Rectal smooth muscle tissue (tissue), 1 donor: ENCODE data around the gene GRPEL2.
A peak's percentile ranks its signal among the peaks of the same experiment; 100 is the strongest.
"Not testable (repeated sequence)": the region's sequence is repeated elsewhere in the genome, so short reads cannot be mapped to it uniquely, and the experiment has no call there.

ENCODE experiments used
- H3K27ac ChIP-seq: one replicate; pipeline ENCODE4 v1.7.0; 2013; ENCODE audit warnings: low read depth, low read length, inconsistent platforms
- H3K27me3 ChIP-seq: one replicate; pipeline ENCODE4 v1.7.0; 2013; ENCODE audit warnings: low read length; ENCODE audit not compliant: control insufficient read depth, insufficient read depth
- H3K36me3 ChIP-seq: one replicate; pipeline ENCODE4 v1.7.0; 2013; ENCODE audit warnings: low read length; ENCODE audit not compliant: control insufficient read depth, insufficient read depth
- H3K4me1 ChIP-seq: one replicate; pipeline ENCODE4 v1.7.0; 2013; ENCODE audit warnings: low read length; ENCODE audit not compliant: control insufficient read depth, insufficient read depth
- H3K4me3 ChIP-seq: one replicate; pipeline ENCODE4 v1.7.0; 2013; ENCODE audit warnings: low read length
- H3K9ac ChIP-seq: one replicate; pipeline ENCODE4 v1.7.0; 2013; ENCODE audit warnings: low read length

Gene GRPEL2

DNA sequence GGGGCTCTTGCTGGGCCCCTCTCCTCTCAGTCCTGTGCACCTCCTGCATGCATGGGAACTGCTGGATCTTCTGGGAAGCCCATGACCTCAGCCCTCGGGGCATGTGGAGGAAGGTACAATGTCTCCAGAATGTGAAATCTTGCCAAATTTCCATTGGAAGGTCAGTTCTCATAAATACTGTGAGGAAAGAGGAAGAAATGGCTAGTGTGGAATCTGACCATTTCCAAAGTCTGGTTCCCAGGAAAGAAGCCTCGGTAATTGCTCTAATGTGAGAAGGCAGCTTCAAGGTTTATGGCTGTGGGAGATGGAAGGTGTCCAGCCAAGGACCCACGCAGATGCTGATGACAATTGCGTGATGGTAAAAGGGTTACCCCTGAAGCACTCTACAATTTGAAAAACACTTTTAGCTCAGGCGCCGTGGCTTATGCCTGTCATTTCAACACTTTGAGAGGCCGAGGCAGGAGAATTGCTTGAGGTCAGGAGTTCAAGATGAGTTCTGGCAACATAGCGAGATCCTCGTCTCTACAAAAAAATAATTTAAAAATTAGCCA is 41.9 kb downstream of the GRPEL2 start:
- Histone ChIP-seq H3K4me3 (peak overlapping the region; percentile 11), H3K27me3 (no peaks in the 10 kb centered on the region), H3K36me3 (no peaks in the 10 kb centered on the region), H3K9ac (peak overlapping the region; percentile 5), H3K4me1 (peaks cover 66% of the 10 kb centered on the region), H3K27ac (peak overlapping the region; percentile 99)

- Histone ChIP-seq H3K27ac (peak overlapping the region; percentile 99), H3K4me3 (peak overlapping the region; percentile 28), H3K4me1 (peaks cover 72% of the 10 kb centered on the region), H3K36me3 (no peaks in the 10 kb centered on the region), H3K9ac (peak overlapping the region; percentile 39), H3K27me3 (no peaks in the 10 kb centered on the region)
These were observed 42.7 kb downstream of the GRPEL2 start for GRCh38 chr5:149387982-149388381.

DNA sequence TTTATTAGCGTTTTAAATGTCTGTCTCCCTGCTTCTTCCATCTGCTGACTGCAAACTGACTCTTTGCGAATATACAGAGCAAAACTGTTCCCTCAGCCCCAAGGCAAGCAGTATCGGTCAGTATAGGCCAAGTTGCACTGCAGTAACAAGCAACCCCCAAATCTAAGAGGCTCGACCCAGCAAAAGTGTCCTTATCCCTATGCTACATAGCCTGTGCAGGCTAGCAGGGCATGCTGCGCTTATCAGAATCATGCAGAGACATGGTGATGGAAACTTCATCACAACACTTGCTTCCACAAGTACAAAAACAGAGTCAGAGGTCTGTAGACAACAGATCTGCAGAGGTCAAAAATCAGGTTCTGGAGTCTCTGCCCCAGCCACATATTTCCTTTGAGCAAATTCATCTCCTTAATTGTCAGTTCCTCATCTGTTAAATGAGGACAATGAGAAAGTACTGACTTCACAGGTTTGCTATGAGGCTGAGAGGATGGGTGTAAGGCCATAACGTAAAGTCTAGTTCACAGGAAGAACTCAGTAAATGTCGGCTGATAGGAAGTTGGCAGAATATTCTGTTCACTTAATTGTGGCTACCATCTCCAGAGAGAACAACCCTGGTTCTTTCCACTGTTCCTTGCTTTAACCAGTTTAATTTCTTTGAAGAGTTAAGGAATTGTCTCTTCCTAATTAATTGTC is 43.3 kb downstream of the GRPEL2 start:
- Histone ChIP-seq H3K27me3 (no peaks in the 10 kb centered on the region), H3K9ac (no peak overlapping the region), H3K4me1 (peaks cover 70% of the 10 kb centered on the region), H3K4me3 (no peak overlapping the region), H3K27ac (peak overlapping the region; percentile 99), H3K36me3 (no peaks in the 10 kb centered on the region)

DNA sequence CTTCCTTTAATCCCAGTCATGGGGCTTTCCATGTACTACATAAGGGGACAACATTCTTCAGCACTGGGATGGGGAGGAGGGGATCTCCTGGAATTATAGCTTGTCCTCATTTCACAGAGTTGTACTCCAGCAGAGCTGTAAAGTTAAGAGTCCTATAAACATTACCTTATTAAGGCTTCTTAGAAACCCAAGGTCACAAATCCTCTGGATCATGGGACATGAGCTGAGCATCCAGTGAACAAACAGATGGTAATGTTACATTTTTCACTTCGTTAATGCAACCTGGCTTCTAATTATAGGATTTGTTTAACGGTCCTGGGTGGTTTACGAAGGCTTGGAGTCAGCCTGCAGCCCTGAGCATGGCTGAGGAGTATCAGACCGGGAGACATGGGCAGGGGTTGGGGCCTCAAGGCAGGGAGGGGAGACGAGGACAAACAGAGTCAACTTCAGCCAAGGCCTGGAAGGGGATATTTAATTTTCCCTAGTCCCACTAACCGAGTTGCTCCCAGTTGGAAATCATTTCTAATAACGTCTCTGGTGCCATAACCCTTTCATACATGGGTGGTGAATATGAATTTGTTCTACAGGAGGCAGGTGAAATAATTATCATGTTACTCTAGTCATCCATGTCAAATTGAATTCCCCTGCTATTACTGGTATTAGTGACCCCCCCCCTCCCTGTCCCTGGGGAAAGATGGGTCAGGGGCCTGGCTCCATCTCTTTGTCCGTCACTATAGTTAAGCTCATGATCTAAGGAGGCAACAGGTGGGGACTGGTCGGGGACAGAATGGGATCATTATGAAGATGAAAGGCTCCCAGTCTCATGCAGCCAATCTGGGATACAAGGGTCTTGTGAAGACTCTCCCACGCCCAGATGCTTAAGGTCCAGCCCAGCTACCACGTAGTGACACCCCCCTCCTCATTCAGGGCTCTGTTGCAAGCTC is 44.5 kb downstream of the GRPEL2 start:
- Histone ChIP-seq H3K27ac (peak overlapping the region; percentile 99), H3K27me3 (no peaks in the 10 kb centered on the region), H3K9ac (no peak overlapping the region), H3K4me3 (no peak overlapping the region), H3K4me1 (peaks cover 59% of the 10 kb centered on the region), H3K36me3 (no peaks in the 10 kb centered on the region)

DNA sequence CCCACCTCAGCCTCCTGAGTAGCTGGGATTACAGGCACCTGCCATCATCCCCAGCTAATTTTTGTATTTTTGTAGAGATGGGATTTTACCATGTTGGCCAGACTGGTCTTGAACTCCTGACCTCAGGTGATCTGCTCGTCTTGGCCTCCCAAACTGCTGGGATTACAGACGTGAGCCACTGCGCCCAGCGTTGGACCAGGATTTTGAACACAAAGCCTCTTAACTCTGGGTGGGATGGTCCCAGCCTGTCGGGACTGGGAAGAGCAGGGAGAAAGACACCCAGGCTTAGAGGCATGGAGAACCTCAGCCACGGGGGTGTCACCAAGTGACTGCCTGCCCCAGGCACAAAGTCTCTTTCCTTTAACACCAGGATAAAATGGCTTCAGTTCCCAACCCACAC is 45.8 kb downstream of the GRPEL2 start:
- Histone ChIP-seq H3K4me1 (peaks cover 53% of the 10 kb centered on the region), H3K27ac (peak overlapping the region; percentile 84)
- H3K9ac ChIP-seq, H3K4me3 ChIP-seq, H3K36me3 ChIP-seq, H3K27me3 ChIP-seq: not testable (repeated sequence)

- H3K9ac ChIP-seq = no peak overlapping the region
- H3K27me3 ChIP-seq = no peaks in the 10 kb centered on the region
- no peak overlapping the region for H3K4me3 ChIP-seq
- peaks cover 49% of the 10 kb centered on the region for H3K4me1 ChIP-seq
- peak overlapping the region; percentile 84 for H3K27ac ChIP-seq
- no peaks in the 10 kb centered on the region for H3K36me3 ChIP-seq
These were observed 46.2 kb downstream of the GRPEL2 start for GRCh38 chr5:149391524-149391923.

DNA sequence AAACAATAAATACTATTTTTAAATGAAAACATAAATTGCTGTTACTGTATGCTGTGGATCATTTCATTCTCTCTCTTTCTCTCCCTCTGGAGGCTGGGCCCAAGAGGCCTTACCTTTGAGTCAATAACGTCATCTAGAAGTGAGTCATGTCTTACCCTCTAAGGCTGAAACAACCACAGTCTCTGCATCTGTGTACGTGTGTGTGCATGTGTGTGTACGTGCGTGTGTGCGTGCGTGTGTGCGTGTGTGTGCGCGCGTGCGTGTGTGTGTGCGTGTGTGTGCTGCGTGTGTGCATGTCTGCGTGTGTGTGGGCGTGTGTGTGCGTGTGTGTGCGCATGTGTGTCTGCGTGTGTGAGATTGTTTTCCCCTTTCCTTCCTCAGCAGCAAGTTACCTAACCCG is 47.4 kb downstream of the GRPEL2 start:
- Histone ChIP-seq H3K36me3 (no peaks in the 10 kb centered on the region), H3K27ac (peak overlapping the region; percentile 84), H3K4me3 (no peak overlapping the region), H3K4me1 (peaks cover 39% of the 10 kb centered on the region), H3K9ac (no peak overlapping the region), H3K27me3 (no peaks in the 10 kb centered on the region)

DNA sequence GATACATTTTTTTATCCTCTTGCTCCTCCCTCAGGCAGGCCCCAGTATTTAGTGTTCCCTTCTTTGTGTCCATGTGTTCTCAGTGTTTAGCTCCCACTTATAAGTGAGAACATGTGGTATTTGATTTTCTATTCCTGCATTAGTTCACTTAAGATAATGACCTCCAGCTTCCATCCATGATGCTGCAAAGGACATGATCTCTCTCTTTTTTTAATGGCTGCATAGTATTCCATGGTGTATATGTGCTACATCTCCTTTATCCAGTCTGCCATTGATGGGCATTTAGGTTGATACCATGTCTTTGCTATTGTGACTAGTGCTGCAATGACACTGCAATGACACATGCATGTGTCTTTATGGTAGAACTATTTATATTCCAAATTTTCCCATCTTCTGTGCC is 49.7 kb downstream of the GRPEL2 start:
- not testable (repeated sequence) for H3K27ac ChIP-seq, H3K36me3 ChIP-seq, H3K9ac ChIP-seq, H3K27me3 ChIP-seq, H3K4me3 ChIP-seq
- H3K4me1 ChIP-seq = peaks cover 23% of the 10 kb centered on the region

- H3K36me3 ChIP-seq = no peaks in the 10 kb centered on the region
- H3K4me1 ChIP-seq = peaks cover 17% of the 10 kb centered on the region
- no peaks in the 10 kb centered on the region for H3K27me3 ChIP-seq
- H3K9ac ChIP-seq = no peak overlapping the region
- H3K4me3 ChIP-seq = no peak overlapping the region
- H3K27ac ChIP-seq = no peak overlapping the region
These were observed 52.2 kb downstream of the GRPEL2 start for GRCh38 chr5:149397530-149397929.

GRCh38 chr5:149398747-149399266 is 53.5 kb downstream of the GRPEL2 start:
- not testable (repeated sequence) for H3K27me3 ChIP-seq, H3K4me3 ChIP-seq, H3K36me3 ChIP-seq, H3K27ac ChIP-seq, H3K9ac ChIP-seq
- H3K4me1 ChIP-seq = peaks cover 15% of the 10 kb centered on the region

DNA sequence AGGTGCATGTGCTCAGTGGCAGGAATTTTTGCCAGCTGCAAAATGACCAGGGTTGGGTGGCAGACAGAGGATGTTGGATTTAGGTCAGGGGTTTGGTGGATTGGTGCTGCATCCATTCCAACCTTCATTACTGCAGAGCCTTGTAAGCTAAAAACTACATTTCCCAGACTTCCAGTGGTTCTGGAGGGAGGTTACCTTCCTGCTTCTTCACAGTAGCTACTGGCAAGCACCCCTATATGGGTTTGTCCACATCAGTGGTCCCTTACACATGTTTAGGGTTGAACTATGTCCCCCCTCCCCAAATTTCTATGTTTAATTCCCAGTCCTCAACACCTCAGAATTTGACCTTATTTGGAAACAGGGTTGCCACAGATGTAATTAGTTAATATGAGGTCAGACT is 54.5 kb downstream of the GRPEL2 start:
- Histone ChIP-seq H3K9ac (no peak overlapping the region), H3K27me3 (no peaks in the 10 kb centered on the region), H3K27ac (peak overlapping the region; percentile 80)

DNA sequence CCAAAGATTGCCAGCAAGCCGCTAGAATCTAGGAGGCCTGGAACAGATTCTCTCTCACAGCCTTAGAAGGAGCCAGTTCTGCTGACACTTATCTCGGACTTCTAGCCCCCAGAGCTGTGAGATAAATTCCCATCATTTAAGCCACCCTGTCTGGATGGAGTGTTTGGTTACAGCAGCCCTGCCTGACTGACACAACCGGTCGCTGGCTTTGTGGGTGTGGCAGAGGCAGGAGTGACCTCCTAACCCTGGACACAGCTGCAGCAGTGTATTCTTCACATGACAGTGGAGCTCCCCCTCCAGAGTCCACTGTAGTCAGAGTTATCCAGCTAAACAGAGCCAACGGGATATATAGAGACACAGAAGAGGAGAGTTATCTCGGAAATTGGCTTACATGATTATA is 55.0 kb downstream of the GRPEL2 start:
- Histone ChIP-seq H3K4me3 (no peak overlapping the region), H3K36me3 (no peaks in the 10 kb centered on the region), H3K27ac (peak overlapping the region; percentile 80), H3K4me1 (peaks cover 30% of the 10 kb centered on the region), H3K27me3 (no peaks in the 10 kb centered on the region), H3K9ac (peak overlapping the region; percentile 35)

More for the DNA sequence above, 54.5 kb downstream of the GRPEL2 start:
- no peaks in the 10 kb centered on the region for H3K36me3 ChIP-seq
- no peak overlapping the region for H3K4me3 ChIP-seq
- H3K4me1 ChIP-seq = peaks cover 25% of the 10 kb centered on the region
